Measurements from ENCODE around the gene FNBP1. TPM values are rescaled to one million over a fixed set of nuclear protein-coding genes. Genes with fewer than 3 reads are reported as not detected.
A peak's percentile ranks its signal among the peaks of the same experiment; 100 is the strongest.
"Not testable (repeated sequence)": the region's sequence is repeated elsewhere in the genome, so short reads cannot be mapped to it uniquely, and the experiment has no call there.

The FNBP1 gene
- total RNA-seq, 6 donors from 2014 or later = 34.8 to 85.4 (median 51.6) TPM

GRCh38 chr9:129994882-129995281 is 48.1 kb downstream of the FNBP1 start:
- WGBS, 2 donors = 60 to 63% methylated on average over 3 of the region's 3 CpGs
- no peak for TF ChIP-seq POLR2A (IDR thresholded peaks at IDR 0.05)
- TF ChIP-seq EP300 (IDR thresholded peaks at IDR 0.05) = no peak
- no peak for TF ChIP-seq CTCF (IDR thresholded peaks at IDR 0.05)
- no peak for TF ChIP-seq POLR2AphosphoS5 (IDR thresholded peaks at IDR 0.05)
- DNase-seq (no peak), ATAC-seq (ENCODE audit: low FRiP score in 2 of 2) (no peak)
- no peak overlapping the region for H3K4me3 ChIP-seq
- H3K36me3 ChIP-seq = no peaks in the 10 kb centered on the region
- H3K4me1 ChIP-seq = peaks cover 25 to 39% (median 31%) of the 10 kb centered on the region in 4 donors
- H3K27ac ChIP-seq = peak overlapping the region in 2 of 4 donors; percentile 45 to 76
- no peaks in the 10 kb centered on the region for H3K27me3 ChIP-seq
- H3K9me3 ChIP-seq = no peaks in the 10 kb centered on the region

GRCh38 chr9:129991139-129991538 is 51.9 kb downstream of the FNBP1 start:
- H3K9me3 ChIP-seq; H3K36me3 ChIP-seq; DNase-seq; H3K27me3 ChIP-seq; H3K4me3 ChIP-seq; ATAC-seq (ENCODE audit: low FRiP score in 2 of 2): not testable (repeated sequence)
- peak overlapping the region in 1 of 4 donors; percentile 77 for H3K27ac ChIP-seq
- H3K4me1 ChIP-seq = peaks cover 19 to 36% (median 23%) of the 10 kb centered on the region in 4 donors
- WGBS, 2 donors = 94 to 97% methylated on average over 6 of the region's 6 CpGs

GRCh38 chr9:129990269-129991010 is 52.5 kb downstream of the FNBP1 start:
- H3K27me3 ChIP-seq = no peaks in the 10 kb centered on the region
- 52 to 62% methylated on average over 6 of the region's 6 CpGs for WGBS, 2 donors
- ATAC-seq (ENCODE audit: low FRiP score in 2 of 2) (peak in 1 of 2 donors; percentile 52), DNase-seq (peak in 1 of 2 donors; percentile 39)
- H3K9me3 ChIP-seq = no peaks in the 10 kb centered on the region
- no peak for TF ChIP-seq POLR2AphosphoS5 (IDR thresholded peaks at IDR 0.05)
- TF ChIP-seq CTCF (IDR thresholded peaks at IDR 0.05) = no peak
- TF ChIP-seq POLR2A (IDR thresholded peaks at IDR 0.05) = no peak
- no peak for TF ChIP-seq EP300 (IDR thresholded peaks at IDR 0.05)
- H3K4me3 ChIP-seq = no peak overlapping the region
- H3K4me1 ChIP-seq = peaks cover 12 to 29% (median 16%) of the 10 kb centered on the region in 4 donors
- no peaks in the 10 kb centered on the region for H3K36me3 ChIP-seq
- H3K27ac ChIP-seq = peak overlapping the region; percentile 20 to 77 (median 37)

GRCh38 chr9:129989740-129990139 is 53.2 kb downstream of the FNBP1 start:
- 68 to 69% methylated on average over 7 of the region's 7 CpGs for WGBS, 2 donors
- TF ChIP-seq POLR2AphosphoS5 (IDR thresholded peaks at IDR 0.05) = no peak
- no peak for TF ChIP-seq POLR2A (IDR thresholded peaks at IDR 0.05)
- TF ChIP-seq EP300 (IDR thresholded peaks at IDR 0.05) = no peak
- no peak for TF ChIP-seq CTCF (IDR thresholded peaks at IDR 0.05)
- DNase-seq = no peak
- no peaks in the 10 kb centered on the region for H3K36me3 ChIP-seq
- peak in 1 of 2 donors; percentile 48 for ATAC-seq (ENCODE audit: low FRiP score in 2 of 2)
- H3K27ac ChIP-seq = peak overlapping the region in 3 of 4 donors; percentile 26 to 77 (median 48)
- no peaks in the 10 kb centered on the region for H3K9me3 ChIP-seq
- no peak overlapping the region for H3K4me3 ChIP-seq
- peaks cover 11 to 22% (median 12%) of the 10 kb centered on the region in 4 donors for H3K4me1 ChIP-seq
- H3K27me3 ChIP-seq = no peaks in the 10 kb centered on the region

- Histone ChIP-seq H3K27me3 (no peaks in the 10 kb centered on the region), H3K9me3 (no peaks in the 10 kb centered on the region), H3K36me3 (no peaks in the 10 kb centered on the region), H3K27ac (peak overlapping the region in 3 of 4 donors; percentile 26 to 77 (median 48)), H3K4me3 (no peak overlapping the region), H3K4me1 (peaks cover 11 to 18% (median 12%) of the 10 kb centered on the region in 4 donors)
- no peak for ATAC-seq (ENCODE audit: low FRiP score in 2 of 2)
- WGBS, 2 donors = 84 to 94% methylated on average over 3 of the region's 3 CpGs
- no peak for DNase-seq
- TF ChIP-seq POLR2AphosphoS5 (IDR thresholded peaks at IDR 0.05) = no peak
These were observed 53.7 kb downstream of the FNBP1 start for GRCh38 chr9:129989362-129989708.
